GM21576 (cell line): ENCODE measurements around the gene INF2.

Source experiments
- ATAC-seq: cut with Tn5 transposase; IDR thresholded peaks from one replicate; pipeline ENCODE4 v1.9.1; 2021; ENCODE audit warnings: mild to moderate bottlenecking, moderate library complexity; ENCODE audit not compliant: unreplicated experiment

Gene INF2

DNA sequence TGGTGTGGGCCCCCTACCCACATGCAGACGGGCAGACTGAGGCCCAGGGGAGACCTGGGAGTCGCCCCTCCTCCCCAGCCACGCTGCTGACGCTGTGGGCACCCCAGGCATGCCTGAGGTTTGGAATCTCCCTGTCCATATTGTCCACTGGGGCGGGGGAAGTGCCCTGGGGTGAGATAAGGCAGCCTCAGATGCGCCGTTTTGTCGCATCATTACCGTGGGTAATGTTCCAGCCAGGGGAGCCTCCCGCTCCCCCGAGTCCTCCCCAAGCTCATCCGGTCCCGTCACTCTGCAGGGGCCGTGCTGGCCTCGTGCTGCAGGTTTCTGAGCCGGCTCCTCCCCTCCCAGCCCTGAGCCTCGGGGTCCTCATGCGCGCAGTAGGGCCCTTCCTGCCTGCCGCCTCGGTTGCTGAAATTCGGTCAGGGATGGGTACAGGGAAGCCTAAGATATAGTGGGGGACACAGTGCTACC is 11.4 kb downstream of the INF2 start:
- ATAC-seq, result no peak

GRCh38 chr14:104701383-104702076 is 12.1 kb downstream of the INF2 start:
- no peak for ATAC-seq

GRCh38 chr14:104702106-104702505 is 12.7 kb downstream of the INF2 start:
- no peak for ATAC-seq

DNA sequence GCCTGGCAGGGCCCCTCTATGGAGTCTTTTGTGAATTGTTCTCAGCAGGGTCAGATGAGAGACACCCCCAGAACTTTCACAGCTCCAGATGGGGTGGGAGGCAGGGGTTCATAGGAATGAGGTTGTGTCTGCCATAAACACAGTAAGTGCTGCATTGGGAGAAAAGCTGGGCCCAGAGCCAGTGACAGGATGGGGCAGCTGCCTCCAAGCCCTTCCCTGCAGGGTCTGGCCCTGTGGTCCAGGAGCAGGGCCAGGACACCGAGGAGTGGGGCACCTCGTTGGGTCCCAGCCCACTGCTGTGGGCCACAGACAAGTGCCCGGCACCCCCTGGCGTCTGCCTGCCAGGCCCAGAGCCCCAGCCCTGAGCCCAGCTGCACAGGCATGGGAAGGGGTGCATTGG is 13.3 kb downstream of the INF2 start:
- ATAC-seq, result no peak

DNA sequence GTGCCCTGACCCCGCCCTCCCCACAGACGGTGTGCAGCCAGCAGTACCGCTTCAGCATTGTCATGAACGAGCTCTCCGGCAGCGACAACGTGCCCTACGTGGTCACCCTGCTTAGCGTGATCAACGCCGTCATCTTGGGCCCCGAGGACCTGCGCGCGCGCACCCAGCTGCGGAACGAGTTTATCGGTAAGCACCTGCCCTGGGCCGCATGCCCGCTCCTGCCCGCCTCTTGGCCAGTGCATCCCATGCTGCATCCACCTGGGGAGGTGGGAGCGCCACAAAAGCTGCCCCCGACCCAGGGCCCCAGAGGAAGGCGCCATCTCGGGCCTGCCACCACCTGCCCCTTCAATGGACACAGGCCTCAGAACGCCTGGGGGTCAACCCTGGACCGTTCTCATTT is 13.9 kb downstream of the INF2 start:
- no peak for ATAC-seq

- ATAC-seq, result no peak
These were observed 14.8 kb downstream of the INF2 start for GRCh38 chr14:104704252-104704651.

GRCh38 chr14:104705340-104706047 is 16.1 kb downstream of the INF2 start:
- no peak for ATAC-seq

GRCh38 chr14:104706733-104707607 is 17.6 kb downstream of the INF2 start:
- ATAC-seq, result no peak

DNA sequence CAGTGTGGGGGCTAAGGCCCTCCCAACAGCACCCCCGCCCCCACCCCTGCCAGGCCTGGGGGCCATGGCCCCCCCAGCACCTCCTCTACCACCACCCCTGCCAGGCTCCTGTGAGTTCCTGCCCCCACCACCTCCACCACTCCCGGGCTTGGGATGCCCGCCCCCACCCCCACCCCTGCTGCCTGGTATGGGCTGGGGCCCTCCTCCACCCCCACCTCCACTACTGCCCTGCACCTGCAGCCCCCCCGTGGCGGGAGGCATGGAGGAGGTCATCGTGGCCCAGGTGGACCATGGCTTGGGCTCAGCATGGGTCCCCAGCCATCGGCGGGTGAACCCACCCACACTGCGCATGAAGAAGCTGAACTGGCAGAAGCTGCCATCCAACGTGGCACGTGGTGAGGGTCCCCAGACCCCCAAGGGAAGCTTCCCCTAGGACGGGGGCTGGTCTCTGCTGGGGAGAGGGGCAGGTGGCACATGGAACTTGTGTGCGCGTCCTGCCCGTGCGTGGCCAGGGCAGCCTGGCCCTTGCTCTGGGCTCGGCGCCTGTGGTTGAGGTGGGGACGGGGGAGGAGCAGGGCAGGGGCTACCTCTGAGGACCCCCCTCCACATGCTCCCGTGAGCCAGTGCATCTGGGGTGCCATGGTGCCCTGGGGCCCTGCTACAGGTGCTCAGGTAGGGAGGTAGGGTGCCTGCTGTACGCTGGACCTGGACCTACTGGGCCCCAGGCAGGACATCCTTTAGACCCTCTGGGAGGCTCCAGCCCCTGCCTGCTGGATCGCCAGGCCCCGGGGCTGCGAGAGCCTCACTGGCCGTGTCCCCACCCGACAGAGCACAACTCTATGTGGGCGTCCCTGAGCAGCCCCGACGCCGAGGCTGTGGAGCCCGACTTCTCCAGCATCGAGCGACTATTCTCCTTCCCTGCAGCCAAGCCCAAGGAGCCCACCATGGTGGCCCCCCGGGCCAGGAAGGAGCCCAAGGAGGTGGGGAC is 18.5 kb downstream of the INF2 start:
- no peak for ATAC-seq

DNA sequence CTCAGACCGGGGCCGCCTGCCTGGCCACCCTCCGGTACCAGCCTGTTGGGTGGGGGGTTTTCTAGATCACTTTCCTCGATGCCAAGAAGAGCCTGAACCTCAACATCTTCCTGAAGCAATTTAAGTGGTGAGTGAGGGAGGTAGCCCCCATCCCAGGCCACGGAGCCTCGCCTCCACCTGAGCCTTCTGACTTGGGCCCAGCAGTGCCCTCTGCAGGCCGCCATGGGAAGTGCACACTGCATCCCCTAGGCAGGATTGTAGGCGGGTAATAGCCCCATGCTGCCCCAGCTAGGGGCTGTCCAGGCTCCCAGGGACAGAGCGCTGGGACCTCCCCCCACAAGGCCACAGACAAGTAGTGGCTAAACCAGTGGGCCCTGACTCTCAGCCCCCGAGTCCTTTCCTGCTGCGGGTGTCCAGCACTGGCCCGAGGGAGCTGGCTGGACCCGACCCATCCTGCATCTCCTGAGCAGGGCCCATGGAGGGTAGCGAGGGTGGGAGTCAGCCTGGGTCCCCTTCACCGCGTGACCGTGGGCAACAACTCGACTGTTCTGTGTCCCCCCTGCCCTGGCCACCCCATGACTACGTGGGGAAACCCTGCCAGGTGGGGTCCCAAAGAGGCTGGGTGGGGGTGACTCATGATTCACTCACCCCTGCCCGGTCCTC is 19.3 kb downstream of the INF2 start:
- ATAC-seq, result no peak

DNA sequence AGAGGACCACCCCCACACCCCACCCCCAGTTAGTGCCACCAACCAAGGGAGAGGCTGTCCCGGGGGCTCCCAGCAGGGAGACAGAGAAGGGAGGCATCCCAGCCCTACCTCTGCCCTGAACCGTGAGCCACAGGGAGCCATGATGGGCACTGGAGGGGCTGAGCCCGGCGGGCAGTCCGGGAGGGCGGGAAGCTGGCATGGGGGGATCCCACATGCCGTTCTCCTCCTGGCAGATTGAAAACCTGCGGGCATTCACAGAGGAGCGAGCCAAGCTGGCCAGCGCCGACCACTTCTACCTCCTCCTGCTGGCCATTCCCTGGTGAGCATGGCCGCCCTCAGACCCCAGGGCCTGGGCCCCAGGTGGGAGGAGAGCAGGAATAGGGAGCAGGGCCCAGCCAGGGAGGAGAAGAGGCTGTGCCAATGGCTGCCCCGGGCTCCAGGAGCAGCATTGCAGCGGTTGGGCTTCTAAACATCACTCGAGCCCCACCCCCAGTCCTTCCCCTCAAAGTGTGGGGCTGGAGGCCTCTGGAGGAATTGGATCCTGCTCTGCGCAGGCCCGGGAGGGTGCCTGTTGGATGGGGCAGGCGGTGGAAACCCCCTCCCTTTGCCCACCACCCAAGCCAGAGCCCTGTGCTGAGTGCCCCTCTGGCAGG is 20.1 kb downstream of the INF2 start:
- no peak for ATAC-seq

DNA sequence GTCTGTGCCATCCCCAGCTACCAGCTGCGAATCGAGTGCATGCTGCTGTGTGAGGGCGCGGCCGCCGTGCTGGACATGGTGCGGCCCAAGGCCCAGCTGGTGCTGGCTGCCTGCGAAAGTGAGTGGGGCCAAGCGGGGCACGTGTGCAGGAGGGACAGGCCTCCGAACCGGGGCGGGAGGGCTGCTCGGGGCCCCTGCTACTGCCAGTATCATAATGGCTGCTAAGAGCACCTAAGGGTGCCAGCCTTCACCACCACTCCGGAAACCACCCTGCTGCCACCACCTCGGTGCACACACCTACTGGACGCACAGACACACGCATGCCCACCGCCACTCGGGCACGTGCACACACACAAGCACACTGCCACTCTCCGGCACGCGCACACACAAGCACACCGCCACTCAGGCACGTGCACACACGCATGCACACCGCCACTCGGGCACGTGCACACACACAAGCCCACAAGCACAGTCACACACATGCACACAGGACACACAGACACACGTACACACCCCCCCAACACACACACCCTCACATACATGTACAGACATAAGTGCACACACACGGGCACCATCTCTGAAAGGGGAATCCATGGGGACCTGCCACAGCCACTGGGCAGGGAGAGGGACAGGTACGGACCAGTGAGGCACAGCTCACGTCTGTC is 20.8 kb downstream of the INF2 start:
- ATAC-seq, result no peak

DNA sequence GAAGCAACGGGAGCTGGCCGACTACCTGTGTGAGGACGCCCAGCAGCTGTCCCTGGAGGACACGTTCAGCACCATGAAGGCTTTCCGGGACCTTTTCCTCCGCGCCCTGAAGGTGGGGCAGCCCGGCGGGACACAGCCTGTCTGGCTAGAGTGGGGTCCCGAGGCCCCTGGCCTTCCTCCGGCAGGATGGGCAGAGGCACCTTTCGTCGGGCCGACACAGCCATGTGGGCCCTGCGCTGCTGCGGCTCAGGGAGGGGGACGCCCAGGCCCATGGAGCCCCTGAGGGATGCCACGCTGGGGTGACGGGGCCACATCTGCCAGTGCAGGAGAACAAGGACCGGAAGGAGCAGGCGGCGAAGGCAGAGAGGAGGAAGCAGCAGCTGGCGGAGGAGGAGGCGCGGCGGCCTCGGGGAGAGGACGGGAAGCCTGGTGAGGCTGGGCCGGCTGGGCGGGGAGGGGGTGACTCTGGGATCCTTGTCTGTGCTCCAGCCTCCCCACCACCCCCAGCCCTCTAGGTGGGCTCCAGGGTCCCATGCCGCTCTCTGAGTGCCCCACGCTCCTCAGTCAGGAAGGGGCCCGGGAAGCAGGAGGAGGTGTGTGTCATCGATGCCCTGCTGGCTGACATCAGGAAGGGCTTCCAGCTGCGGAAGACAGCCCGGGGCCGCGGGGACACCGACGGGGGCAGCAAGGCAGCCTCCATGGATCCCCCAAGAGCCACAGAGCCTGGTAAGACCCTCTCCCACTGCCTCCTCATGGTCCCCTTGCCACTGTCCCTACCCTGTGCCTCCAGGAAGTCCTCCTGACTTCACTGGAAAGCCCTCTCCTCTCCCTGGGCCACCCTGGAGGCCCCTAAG is 23.7 kb downstream of the INF2 start:
- ATAC-seq, result no peak

DNA sequence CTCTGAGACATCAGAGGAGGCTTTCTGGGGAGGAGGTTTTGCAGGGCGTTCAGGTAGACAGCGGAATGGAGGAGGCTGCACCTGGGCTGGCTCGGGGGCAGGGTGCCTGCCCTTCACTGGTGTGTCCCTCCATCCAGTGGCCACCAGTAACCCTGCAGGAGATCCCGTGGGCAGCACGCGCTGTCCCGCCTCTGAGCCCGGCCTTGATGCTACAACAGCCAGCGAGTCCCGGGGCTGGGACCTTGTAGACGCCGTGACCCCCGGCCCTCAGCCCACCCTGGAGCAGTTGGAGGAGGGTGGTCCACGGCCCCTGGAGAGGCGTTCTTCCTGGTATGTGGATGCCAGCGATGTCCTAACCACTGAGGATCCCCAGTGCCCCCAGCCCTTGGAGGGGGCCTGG is 24.6 kb downstream of the INF2 start:
- ATAC-seq, result no peak

DNA sequence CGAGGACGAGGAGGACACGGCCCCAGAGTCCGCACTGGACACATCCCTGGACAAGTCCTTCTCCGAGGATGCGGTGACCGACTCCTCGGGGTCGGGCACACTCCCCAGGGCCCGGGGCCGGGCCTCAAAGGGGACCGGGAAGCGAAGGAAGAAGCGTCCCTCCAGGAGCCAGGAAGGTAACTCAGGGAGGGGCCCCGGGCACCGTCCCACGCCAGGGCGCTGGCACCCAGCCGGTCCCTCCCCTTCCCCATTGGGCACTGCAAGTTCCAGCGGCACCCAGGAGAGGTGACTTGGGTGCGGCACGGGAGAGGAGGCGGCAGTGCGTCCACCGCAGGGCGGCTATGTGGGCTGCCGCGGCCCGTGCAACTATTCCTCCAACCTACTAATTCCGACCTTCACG is 25.3 kb downstream of the INF2 start:
- ATAC-seq, result no peak

GRCh38 chr14:104715416-104715815 is 26.0 kb downstream of the INF2 start:
- ATAC-seq, result no peak

DNA sequence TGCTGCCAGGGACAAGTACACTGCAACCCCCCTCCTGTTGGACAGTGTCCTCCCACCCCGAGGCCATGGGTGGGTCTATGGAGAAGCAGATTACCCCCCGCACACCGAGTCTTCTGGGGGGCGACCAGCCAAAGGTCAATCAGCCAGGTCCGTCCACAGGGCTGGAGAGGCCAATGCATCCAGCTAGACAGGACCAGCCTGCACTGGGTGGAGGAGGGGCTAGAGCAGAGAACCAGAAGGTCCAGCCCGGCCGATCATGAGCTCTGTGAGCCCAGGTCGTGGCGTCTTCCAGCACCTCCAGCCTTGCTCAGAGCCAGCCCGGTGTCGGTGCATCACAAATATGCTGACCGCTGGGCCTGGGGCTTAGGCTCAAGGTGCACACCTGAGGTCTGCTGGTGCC is 26.5 kb downstream of the INF2 start:
- no peak for ATAC-seq

GRCh38 chr14:104717137-104717536 is 27.7 kb downstream of the INF2 start:
- no peak for ATAC-seq
